ENCODE results near the gene C11orf52.

GRCh38 chr11:111951565-111951964, 32.9 kb downstream of the C11orf52 start:
- TF ChIP-seq CTCF (IDR thresholded peaks at IDR 0.05): no peak
- TF ChIP-seq EZH2 (IDR thresholded peaks at IDR 0.05; ENCODE audit: borderline replicate concordance, insufficient read depth, low read depth, low read length, poor library complexity, severe bottlenecking): no peak

Measured in B cell (primary cell).